GM21825 (cell line): ENCODE measurements around the gene RFTN1.

Source experiments
- ATAC-seq: cut with Tn5 transposase; IDR thresholded peaks from one replicate; pipeline ENCODE4 v1.9.1; 2021; ENCODE audit warnings: mild to moderate bottlenecking, moderate library complexity; ENCODE audit not compliant: unreplicated experiment

RFTN1 gene

DNA sequence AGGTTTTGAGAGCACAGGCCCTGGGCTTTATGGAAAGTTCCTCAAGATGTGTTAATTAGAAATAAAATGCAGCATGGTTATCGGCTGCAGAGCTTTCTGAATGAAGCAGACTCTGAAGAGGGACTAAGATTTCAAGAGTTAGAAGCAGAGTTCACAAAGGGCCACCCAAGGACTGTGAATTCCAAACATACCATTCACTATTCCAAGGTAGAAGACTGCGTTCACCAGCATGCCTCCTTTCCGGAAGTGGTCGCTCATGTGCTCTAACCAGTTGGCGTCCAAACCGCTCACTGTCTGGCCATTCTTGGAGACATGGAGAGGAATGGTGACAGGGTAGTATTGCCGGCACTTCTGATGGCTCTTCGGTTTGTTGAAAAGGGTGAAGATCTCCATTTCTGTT, 143.6 kb downstream of the RFTN1 start:
- no peak for ATAC-seq

DNA sequence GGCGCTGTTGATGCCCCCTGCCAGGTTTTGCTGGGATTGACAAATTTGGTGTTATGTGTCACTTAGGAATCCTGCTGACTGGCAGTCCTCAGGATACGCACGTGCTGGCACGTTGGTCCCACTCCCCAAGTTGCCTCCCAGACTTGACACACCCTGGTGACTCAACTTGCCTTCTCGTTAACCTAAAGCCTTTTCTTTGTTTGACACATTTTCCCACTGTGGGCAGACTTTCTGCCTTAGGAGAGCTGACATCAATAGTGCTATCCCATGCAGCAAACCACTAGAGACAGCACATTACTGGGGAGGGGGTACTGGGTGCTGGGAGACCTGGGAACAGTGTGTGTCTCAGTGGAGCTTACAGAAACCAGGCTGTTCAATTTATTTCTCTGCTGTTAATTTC, 144.2 kb downstream of the RFTN1 start:
- no peak for ATAC-seq

DNA sequence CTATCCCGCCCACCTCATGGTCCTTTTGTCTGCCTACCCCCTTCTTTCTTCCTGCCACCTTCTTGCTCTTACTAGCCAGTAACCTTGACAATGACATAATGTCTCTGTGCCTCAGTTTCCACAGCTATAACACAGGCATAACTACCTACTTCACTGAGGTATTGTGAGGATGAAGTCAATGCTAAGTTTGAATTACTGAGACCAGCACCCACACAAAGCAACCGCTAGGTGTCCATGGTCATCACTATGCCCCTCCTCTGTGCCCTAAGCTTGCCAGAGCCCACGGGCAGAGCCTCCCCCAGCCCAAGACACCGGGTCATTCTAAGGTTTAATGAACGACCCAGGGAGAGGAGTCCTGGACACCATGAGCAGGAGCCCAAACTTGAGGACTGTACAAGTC, 146.9 kb downstream of the RFTN1 start:
- no peak for ATAC-seq

DNA sequence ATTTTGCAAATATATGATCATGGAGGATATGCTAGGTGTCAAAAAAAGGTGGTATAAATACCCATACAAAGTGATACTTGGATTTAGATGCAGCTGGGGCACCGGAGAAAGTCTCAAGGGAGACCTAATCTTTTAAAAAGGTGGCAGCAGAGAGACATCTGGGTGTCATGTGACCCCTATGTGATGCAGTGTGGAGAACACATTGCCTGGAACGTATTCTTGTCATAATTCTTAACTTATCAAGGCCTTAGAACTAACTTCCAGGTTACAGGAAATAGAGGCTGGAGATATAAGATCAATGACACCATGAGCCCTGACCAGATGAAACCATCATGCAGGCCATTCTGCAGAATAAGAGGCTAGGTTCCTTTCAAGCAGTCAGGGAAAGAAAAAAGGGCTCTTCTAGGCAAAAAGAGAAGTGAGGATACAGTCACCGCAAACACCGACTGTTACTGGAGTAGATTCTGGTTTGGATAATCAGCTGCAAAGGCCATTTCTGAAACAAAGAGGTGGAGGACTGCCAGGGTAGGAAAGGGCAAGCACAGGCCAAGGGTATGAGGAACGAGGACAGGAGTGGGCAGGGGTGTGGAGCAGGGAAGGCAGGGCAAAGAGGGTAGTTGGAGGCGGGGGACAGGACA, 147.9 kb downstream of the RFTN1 start:
- no peak for ATAC-seq

DNA sequence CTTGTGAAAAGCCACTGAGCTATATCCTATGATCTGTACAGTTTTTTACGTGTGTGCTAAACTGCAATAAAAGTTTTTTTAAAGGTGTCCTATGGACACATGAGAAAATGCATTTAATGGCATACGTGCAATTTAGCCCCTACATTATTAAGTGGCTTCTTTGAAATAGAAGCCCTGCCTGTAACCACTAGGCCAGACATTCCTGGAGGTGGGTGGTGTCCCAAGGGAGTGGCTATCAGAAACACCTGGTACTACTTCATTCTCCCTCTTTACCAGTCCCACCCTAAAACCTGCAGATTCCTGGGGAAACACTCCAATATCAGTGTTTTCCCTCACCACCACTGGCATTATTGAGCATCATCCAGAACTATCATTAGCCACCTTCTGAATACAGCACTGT, 148.5 kb downstream of the RFTN1 start:
- ATAC-seq = no peak

DNA sequence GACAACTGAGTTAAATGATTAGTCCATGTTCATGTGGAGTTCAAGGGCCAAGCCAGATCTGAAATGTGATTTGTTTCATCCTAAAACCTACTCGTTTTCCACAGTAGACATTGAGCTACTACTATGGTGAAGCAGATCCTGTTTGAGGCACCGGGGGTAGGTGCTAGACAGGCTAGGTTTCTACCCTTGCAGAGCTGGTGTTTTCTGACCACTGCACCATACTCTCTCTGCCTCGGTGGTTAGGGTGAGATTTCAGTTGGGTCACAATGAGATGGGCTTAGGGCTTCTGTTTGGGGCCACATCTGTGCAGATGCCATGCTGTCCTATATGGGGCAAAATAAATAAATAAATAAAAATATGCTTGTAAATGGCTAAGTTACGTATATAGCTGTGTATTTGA, 149.2 kb downstream of the RFTN1 start:
- ATAC-seq = no peak

DNA sequence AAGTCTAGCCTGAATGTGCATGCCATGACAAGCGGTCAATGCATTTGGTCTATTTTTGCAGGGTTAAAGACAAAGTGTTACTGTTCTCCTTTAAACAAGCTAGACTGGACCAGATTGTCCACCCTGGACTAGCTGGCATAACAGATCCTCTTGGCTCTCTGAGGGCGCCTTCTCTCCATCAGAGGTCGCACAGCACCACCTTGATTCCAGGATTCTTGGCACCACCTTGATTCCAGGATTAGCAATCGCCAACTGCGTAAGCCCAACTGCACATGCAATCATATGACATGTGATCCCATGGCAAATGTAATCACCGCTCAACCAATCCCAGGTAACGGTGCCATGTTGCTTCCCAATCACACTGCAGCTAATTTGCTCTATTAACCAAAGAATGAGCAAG, 149.9 kb downstream of the RFTN1 start:
- ATAC-seq = no peak

DNA sequence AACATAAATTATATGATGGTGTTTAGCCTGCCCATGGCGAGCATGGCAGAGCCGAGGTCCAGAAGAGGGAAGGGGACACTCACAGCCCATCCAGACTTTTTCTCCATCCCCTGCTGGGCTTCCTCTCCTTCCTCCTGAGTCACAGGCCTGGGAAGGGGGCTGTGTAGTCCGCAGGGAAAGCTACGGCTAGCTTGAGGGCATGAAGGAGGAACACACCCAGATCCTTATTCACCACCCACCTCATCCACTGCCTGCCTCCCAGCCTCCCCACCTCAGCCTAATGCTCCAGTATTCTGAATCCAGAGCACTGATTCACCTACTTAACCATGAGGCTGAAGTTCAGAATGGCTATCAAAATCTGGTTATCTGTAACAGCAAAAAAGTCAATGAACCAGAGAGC, 150.7 kb downstream of the RFTN1 start:
- no peak for ATAC-seq

DNA sequence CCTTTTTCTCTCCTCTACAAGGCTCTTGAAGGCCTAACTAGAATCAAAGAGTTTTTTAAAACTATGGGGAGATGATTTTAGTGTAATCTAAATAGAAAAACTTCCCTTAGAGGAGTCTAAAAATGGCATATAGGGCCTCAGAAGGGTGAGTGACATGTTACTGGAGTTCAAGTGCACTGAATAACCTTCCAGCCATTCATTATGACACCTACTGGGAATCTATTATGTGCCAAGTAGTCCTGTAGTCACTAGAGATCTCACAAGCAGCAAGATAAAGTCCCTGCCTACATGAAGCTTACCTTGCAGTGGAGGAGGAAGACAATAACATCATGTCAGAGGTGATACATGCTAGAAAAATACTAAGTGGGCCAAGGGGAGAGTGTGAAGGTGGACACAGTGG, 152.4 kb downstream of the RFTN1 start:
- no peak for ATAC-seq

DNA sequence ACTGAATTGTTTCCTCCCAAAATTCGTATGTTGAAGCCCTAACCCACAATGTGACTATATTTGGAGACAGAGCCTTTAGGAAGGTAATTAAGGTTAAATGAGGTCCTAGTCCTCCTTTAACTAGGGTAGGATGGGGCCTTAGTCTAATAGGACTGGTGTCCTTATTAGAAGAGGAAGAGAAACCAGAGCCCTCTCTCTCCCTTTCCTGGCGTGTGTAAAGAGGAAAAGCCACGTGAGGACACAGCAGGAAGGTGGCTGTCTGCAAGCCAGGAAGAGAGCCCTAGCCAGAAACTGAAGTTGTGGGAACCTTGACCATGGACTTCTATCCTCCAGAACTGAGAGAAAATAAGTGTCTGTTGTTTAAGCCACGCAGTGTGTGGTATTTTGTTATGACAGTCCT, 154.2 kb downstream of the RFTN1 start:
- ATAC-seq = no peak

DNA sequence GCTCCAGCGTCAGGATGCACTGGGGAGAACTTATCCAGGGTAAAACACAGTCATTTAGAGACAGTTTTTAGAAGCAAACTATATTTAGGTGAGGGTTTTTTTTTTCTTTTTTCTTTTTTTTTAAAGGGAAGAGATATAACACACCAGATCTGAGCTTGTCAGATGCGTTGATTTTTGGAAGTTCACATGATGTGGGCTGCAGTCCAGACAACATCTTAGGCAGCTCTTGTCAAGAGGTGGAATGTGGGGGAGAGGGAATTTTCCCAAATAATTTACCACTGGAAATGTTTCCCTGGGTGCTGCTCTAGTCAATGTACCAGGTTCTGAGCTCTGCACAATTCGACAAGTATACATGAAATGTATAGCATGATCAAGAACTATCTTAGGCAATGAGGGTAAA, 155.2 kb downstream of the RFTN1 start:
- ATAC-seq = no peak

DNA sequence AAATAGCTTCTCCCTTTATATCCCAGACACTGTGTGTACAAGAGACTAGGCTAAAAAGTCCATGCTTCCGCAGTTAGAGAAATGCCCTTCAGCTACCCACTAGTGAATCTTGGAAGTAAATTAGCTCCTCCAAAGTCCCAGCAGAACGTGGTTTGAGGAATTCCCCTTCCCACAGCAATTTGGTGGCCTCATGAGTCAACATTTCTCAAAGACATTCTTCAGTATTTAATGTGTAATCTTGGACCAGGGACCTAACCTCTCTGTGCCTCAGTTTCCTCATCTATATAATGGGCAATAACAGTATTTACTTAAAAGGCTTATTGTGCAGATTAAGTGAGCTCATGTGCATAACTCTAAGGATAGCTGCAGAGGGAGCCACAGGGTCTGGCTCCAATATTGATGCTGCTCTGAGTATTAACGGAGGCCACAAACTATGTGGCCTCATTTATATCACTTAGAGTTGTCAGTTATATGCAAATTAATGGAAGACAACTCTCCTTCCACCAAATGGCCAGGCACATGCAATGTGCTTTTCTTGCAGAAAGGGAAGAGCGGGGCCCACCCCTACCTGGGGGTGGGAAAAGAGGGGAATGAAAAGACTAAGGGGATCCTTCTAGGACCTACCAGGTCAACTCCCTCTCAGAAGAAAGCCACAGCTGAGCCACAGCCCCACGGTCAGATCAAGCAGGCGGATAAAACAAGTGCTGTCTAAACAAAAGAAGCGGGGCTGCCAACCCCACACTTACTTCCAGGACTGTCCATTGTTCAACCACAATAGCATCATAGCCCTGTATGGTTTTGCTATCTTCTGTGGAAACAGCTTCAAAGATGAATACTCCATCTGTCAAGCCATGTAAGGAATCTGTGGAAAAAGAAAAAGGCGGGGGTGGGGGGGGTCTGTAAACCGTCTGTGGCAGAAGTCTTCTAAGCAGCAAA, 156.0 kb downstream of the RFTN1 start:
- no peak for ATAC-seq

DNA sequence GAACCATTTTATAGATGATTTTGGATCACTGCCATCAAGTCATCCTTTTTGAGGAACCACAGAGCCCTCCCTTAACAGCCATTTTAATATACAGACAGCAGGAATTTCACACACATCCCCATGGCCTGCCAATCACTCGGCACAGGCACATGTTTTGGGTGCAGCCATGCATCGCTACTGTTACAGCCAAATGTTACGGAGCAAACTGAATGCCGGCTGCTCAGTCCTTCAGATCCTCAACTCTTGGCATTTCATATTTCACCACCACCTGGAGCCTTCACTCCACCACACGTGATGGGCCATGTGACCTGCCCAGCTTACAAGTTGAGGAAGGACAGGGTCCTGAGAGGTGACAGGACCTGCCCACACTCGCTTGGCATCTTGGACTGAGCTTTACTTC, 157.7 kb downstream of the RFTN1 start:
- ATAC-seq = no peak

DNA sequence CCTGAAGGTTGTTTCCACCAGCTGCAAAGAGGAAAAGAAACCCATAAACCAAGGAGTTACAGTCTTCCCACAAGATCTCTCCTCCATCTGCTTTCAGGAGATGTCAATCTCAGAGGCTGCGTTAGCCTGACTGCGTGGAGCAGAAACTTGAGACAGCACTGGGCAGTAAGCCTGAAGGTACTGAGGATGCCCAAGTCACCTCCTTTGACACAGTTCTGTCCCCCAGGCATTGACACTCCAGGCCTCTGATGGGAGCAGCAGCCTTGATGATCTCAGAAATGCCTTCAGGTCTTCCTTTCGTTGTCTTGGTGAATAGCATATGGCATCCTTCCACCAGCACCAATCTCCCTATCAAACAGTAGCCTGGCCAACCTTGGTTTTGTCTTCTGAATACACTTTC, 159.2 kb downstream of the RFTN1 start:
- no peak for ATAC-seq

DNA sequence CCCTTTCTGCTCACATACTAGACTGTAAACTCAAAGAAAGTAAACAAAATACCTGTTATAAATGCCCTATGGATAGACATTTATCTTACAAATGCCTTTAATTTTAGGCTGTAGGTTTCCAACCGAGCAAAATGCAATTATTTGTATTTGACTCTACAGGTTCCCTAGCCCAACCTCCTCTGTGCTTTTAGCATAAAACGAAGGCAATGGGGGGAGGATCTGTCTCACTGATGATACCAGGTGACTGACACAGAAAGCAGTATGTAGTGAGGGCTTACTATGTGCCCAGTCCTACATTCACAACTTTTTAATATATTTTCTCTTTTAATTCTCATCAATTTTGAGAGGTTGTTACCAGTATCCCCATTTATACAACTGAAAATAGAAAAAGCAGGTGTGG, 161.1 kb downstream of the RFTN1 start:
- no peak for ATAC-seq

DNA sequence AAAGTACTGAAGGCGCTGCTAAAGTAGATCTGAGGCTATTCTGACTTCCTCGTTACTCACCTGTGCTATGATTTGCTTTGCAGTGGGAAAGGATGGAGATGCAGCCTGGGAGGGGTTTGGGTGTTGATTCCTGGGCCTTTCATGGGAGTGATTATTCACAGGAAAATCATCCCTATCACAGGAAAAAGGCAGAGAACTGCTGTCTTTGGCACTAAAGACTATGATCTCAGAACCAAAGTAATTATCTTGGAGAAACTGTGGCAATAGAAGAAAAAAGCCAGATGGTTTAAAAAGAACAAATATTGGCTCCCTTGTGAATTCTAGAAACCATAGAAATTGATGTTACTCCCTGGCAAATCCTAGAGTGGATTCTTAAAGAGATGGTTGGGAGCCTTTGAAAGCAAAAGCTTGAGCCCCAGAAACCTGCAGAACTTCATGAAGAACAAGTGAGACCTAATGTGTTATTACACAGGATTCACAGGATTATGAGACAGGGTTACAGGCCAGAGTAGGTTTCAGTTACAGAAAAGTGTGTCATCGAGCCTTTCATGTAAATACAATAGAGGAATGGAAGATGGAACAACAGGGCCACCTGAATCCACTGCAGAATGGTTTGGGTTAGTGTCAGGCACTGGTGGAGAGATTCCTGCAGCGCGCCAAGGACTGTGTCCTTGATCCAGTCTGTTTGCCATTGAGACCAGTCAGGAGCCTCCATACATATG, 162.7 kb downstream of the RFTN1 start:
- ATAC-seq = no peak

DNA sequence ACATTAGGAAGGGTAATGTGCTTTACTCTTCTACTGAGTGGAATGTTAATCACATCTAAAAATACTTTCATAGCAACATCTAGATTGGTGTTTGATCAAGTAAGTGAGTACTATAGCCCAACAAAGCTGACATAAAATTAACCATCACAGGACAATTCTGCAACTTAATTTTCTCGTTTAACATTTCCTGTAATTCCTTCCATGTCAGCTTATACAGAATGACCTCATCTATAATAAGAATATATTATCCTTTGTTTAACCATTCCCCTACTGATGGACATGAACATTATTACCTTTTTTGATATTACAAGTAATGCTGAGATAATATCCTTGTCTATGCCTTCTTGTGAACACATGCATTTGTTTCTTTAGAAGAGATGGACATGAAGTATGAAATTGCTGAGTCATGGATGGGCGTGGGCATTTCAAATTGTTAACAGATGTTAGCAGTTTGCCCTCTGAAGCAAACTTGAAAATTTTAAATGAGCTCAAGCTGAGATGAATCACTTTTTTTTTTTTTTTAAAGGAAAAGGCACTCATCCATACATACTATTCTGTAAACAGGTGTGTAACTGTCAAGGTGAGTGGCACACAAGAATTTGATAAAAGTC, 163.4 kb downstream of the RFTN1 start:
- no peak for ATAC-seq

DNA sequence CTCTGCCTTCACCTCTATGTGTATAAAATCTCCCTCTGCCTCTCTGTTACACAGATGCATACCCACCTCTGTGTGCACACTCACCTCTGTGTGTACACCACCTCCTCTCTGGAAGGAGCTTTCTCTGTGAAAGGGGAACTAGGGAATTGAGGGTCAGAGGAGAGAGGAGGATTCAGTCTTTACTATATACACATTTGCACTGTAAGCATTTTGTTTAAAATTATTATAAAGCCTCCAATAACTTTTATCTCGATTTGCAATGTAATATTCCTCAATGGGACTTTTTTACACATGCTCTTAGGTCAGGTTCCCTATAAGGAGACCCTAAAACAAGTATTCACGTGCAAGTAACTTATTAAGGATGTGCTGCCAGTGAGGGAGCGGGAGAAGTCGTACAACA, 166.0 kb downstream of the RFTN1 start:
- ATAC-seq = no peak

DNA sequence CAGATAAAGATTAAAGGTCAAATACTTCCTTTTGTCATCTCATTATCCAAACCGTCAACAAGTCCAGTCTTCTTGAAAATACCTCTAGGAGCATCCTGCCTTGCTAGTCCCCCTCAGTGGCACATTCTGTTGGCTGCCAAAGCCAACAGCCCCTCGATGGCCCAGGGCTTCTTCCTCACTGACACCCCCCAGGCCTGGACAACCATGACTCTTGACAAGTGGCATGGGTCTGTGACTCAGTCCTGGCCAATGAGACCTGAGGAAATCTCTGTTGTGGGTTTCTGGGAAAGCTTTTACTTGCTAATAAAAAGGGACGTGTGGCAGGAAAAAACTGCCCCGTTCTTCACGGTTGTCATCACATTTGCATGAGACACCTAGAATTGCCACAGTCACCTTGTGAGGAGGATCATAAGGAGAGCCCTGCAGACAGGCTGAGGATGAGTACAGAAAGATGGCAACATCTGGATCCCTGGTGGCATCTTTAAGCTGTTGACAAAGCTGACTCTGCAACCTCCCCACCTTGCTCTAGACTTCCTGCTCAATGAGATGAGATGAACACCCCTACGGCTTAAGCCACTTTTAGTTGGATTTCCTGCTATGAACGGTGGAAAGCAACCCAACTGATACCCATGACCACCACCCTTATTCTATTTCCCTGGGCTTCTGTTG, 167.0 kb downstream of the RFTN1 start:
- ATAC-seq = no peak

DNA sequence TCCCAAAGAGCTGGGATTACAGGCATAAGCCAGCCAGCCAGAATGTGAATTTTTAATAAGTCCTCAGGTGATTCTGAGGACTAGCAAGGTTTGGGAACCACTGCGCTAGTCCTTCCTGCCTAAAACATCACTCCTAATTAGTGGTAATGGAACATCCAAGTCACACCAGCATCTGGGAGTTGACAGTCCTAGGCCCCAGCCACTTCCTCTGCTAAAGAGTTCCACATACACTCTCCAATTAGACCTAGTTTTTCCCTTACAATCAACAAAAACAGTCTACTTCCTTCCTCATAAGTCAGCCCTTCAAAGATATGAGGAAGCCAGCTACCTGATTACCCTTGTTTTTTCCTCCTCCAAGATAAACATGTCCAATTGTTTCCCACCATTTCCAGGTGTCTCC, 170.4 kb downstream of the RFTN1 start:
- no peak for ATAC-seq

DNA sequence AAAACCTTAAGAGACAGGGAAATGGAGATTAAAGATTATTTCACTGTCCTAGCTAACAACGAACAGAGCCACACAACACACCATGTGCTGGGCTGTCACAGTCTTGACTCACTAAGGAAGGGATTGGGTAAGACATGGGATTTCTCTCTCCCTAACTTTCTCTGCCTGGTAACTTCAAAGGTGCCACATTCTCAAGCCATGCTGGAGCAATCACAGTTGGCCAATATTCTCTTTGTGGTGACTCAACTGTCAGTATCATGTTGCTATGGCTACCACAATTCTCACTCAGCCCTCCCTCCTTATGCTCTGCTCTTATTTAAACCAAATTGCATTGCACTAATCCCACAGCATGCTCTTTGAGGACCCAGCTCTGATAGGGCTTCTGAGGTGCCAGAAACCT, 174.5 kb downstream of the RFTN1 start:
- ATAC-seq = peak; percentile 48
